Liver (tissue), 9 donors: Measurements from ENCODE around the gene UAP1. TPM values are rescaled to one million over a fixed set of nuclear protein-coding genes. Genes with fewer than 3 reads are reported as not detected.
"Not testable (repeated sequence)": the region's sequence is repeated elsewhere in the genome, so short reads cannot be mapped to it uniquely, and the experiment has no call there.

ENCODE experiments used
- DNase-seq: peaks from one replicate; pipeline ENCODE4 v3.0.0-alpha.2; 2017; ENCODE audit warnings: low spot score
- H3K27ac ChIP-seq, 2 donors: one replicate each; pipeline ENCODE4 v1.7.0; 2013; ENCODE audit warnings: inconsistent platforms in 2 of 2, low read length in 2 of 2, control low read depth in 1 of 2, low read depth in 1 of 2, mild to moderate bottlenecking in 1 of 2
- H3K27me3 ChIP-seq, 4 donors: one replicate each; pipeline versions ENCODE4 v1.6.1 to v1.7.0; 2013; ENCODE audit warnings: low read length in 3 of 4, inconsistent platforms in 1 of 4, mild to moderate bottlenecking in 1 of 4, moderate library complexity in 1 of 4; ENCODE audit not compliant: control insufficient read depth in 4 of 4, insufficient read depth in 4 of 4
- H3K36me3 ChIP-seq, 4 donors: one replicate each; pipeline versions ENCODE4 v1.6.1 to v1.7.0; 2013; ENCODE audit warnings: low read length in 3 of 4, mild to moderate bottlenecking in 3 of 4, low read depth in 1 of 4, moderate library complexity in 1 of 4; ENCODE audit not compliant: control insufficient read depth in 4 of 4, insufficient read depth in 3 of 4
- H3K4me1 ChIP-seq, 4 donors: one replicate each; pipeline versions ENCODE4 v1.6.1 to v1.7.0; 2013; ENCODE audit warnings: low read length in 3 of 4, mild to moderate bottlenecking in 3 of 4, moderate library complexity in 1 of 4; ENCODE audit not compliant: control insufficient read depth in 4 of 4, insufficient read depth in 4 of 4
- H3K4me3 ChIP-seq, 3 donors: one replicate each; pipeline versions ENCODE4 v1.6.1 to v1.7.0; 2013; ENCODE audit warnings: low read length in 3 of 3, control low read depth in 1 of 3, low read depth in 1 of 3, mild to moderate bottlenecking in 1 of 3
- H3K9ac ChIP-seq, 2 donors: one replicate each; pipeline ENCODE4 v1.7.0; 2013; ENCODE audit warnings: low read length in 2 of 2, mild to moderate bottlenecking in 2 of 2, moderate library complexity in 2 of 2, control low read depth in 1 of 2, low read depth in 1 of 2
- H3K9me3 ChIP-seq, 4 donors: one replicate each; pipeline versions ENCODE4 v1.6.1 to v1.7.0; 2013; ENCODE audit warnings: low read length in 3 of 4; ENCODE audit not compliant: control insufficient read depth in 4 of 4
- ATF3 ChIP-seq: IDR thresholded peaks from 2 replicates; pipeline ENCODE4 v1.6.1; 2016; ENCODE audit warnings: antibody characterized with exemption
- EGR1 ChIP-seq, 2 donors: IDR thresholded peaks; 2 replicates each; pipeline ENCODE4 v1.6.1; 2016 to 2018; ENCODE audit warnings: antibody characterized with exemption in 2 of 2, low read depth in 2 of 2
- FOXA1 ChIP-seq: IDR thresholded peaks from 2 replicates; pipeline ENCODE4 v1.6.1; 2016; ENCODE audit warnings: antibody characterized with exemption
- FOXA2 ChIP-seq: IDR thresholded peaks from 2 replicates; pipeline ENCODE4 v1.6.1; 2016; ENCODE audit warnings: antibody characterized with exemption
- GABPA ChIP-seq, 2 donors: IDR thresholded peaks in 1 of 2; conservative IDR thresholded peaks in 1 of 2; 2 replicates each; pipeline ENCODE4 v1.6.1; 2016; ENCODE audit warnings: antibody characterized with exemption in 2 of 2, mild to moderate bottlenecking in 1 of 2, moderate library complexity in 1 of 2
- HNF4A ChIP-seq, 2 donors: conservative IDR thresholded peaks; 2 replicates each; pipeline ENCODE4 v1.6.1; 2016; ENCODE audit warnings: antibody characterized with exemption in 2 of 2, mild to moderate bottlenecking in 2 of 2
- HNF4G ChIP-seq: IDR thresholded peaks from 2 replicates; pipeline ENCODE4 v1.6.1; 2016; ENCODE audit warnings: antibody characterized with exemption
- JUND ChIP-seq, 2 donors: IDR thresholded peaks; 2 replicates each; pipeline ENCODE4 v1.6.1; 2016; ENCODE audit warnings: antibody characterized with exemption in 2 of 2
- MAX ChIP-seq: IDR thresholded peaks from 2 replicates; pipeline ENCODE4 v1.6.1; 2016; ENCODE audit warnings: antibody characterized with exemption
- NR2F2 ChIP-seq: IDR thresholded peaks from 2 replicates; pipeline ENCODE4 v1.6.1; 2016; ENCODE audit warnings: antibody characterized with exemption
- RAD21 ChIP-seq, 2 donors: IDR thresholded peaks; 2 replicates each; pipeline ENCODE4 v1.6.1; 2016; ENCODE audit warnings: antibody characterized with exemption in 2 of 2, mild to moderate bottlenecking in 2 of 2
- RXRA ChIP-seq, 2 donors: IDR thresholded peaks; 2 replicates each; pipeline ENCODE4 v1.6.1; 2017 to 2018; ENCODE audit warnings: antibody characterized with exemption in 2 of 2, mild to moderate bottlenecking in 1 of 2
- TAF1 ChIP-seq: conservative IDR thresholded peaks from 2 replicates; pipeline ENCODE4 v1.6.1; 2016; ENCODE audit warnings: antibody characterized with exemption, mild to moderate bottlenecking
- YY1 ChIP-seq: IDR thresholded peaks from 2 replicates; pipeline ENCODE4 v1.6.1; 2016; ENCODE audit warnings: antibody characterized with exemption, mild to moderate bottlenecking
- WGBS: extraction: QIAGEN DNeasy Blood & Tissue Kit; methylation state at CpG from one replicate; pipeline ENCODE4 v1.1.7; 2013; 5-methylcytosine and 5-hydroxymethylcytosine counted together
- polyA plus RNA-seq, 2 donors: library from polyadenylated mRNA; stranded (reverse) in 1 of 2; unstranded in 1 of 2; fragments of 200-250 nt in 1 of 2; fragments of >200 nt in 1 of 2; fragmentation: Nextera tagmentation in 1 of 2; extraction: Ambion mirVana in 1 of 2; gene quantifications; one replicate each; pipeline versions ENCODE4 v1.2.1 to v1.2.3, GENCODE V29; 2013 to 2015
- total RNA-seq, 2 donors: library from RNA; depleted of rRNA; stranded (reverse); fragments of >200 nt; gene quantifications; one replicate each; pipeline ENCODE4 v1.2.3, GENCODE V29; 2014
- donor health status: healthy.
- donor health status: healthy.
- donor health status: healthy.
- donor health status: healthy.
- donor health status: healthy.

Gene UAP1
- total and polyA plus RNA-seq, 4 donors = 28.9 to 120 (median 51.7) TPM

- no peak for TF ChIP-seq MAX
- TF ChIP-seq FOXA1 = no peak
These were observed 18.8 kb downstream of the UAP1 start (continued) for GRCh38 chr1:162580308-162580707.

- H3K9me3 ChIP-seq, H3K27ac ChIP-seq, H3K9ac ChIP-seq, H3K27me3 ChIP-seq, H3K4me3 ChIP-seq, H3K4me1 ChIP-seq, DNase-seq: not testable (repeated sequence)
- WGBS = 82% methylated on average over 6 of the region's 6 CpGs
- H3K36me3 ChIP-seq = peaks cover 4 to 57% (median 30%) of the 10 kb centered on the region in 4 donors
- TF ChIP-seq HNF4A (conservative IDR thresholded peaks at IDR 0.05) = peak; percentile 44 to 54
These were observed 21.4 kb downstream of the UAP1 start for GRCh38 chr1:162582901-162583300.

- not testable (repeated sequence) for H3K27ac ChIP-seq, H3K27me3 ChIP-seq, H3K4me3 ChIP-seq, H3K9me3 ChIP-seq, DNase-seq, H3K9ac ChIP-seq, H3K4me1 ChIP-seq
- H3K36me3 ChIP-seq = peaks cover 0 to 63% (median 32%) of the 10 kb centered on the region in 4 donors
- 90% methylated on average over 4 of the region's 4 CpGs for WGBS
These were observed 23.6 kb downstream of the UAP1 start for GRCh38 chr1:162585101-162585500.

- H3K4me1 ChIP-seq = peaks cover 0 to 4% (median 0%) of the 10 kb centered on the region in 4 donors
- no peaks in the 10 kb centered on the region for H3K27me3 ChIP-seq
- DNase-seq = no peak
- H3K27ac ChIP-seq = no peak overlapping the region
- peaks cover 7 to 61% (median 29%) of the 10 kb centered on the region in 4 donors for H3K36me3 ChIP-seq
- H3K9me3 ChIP-seq = no peaks in the 10 kb centered on the region
- WGBS = 58% methylated on average over 6 of the region's 6 CpGs
- TF ChIP-seq HNF4A (conservative IDR thresholded peaks at IDR 0.05) (no peak), GABPA (IDR thresholded peaks at IDR 0.05 in 1 of 2, conservative IDR thresholded peaks at IDR 0.05 in 1 of 2) (no peak), RXRA (IDR thresholded peaks at IDR 0.05) (no peak), ATF3 (no peak), NR2F2 (no peak), FOXA2 (no peak), JUND (IDR thresholded peaks at IDR 0.05) (no peak), RAD21 (IDR thresholded peaks at IDR 0.05) (no peak), MAX (no peak), FOXA1 (no peak)
- H3K9ac ChIP-seq = no peak overlapping the region
- no peak overlapping the region for H3K4me3 ChIP-seq
These were observed 25.8 kb downstream of the UAP1 start for GRCh38 chr1:162587347-162587746.

- DNase-seq = no peak
- Histone ChIP-seq H3K9ac (no peak overlapping the region), H3K4me1 (peaks cover 0 to 4% (median 0%) of the 10 kb centered on the region in 4 donors), H3K9me3 (no peaks in the 10 kb centered on the region), H3K36me3 (peaks cover 9 to 65% (median 34%) of the 10 kb centered on the region in 4 donors), H3K27me3 (no peaks in the 10 kb centered on the region), H3K27ac (no peak overlapping the region), H3K4me3 (no peak overlapping the region)
- TF ChIP-seq EGR1 (IDR thresholded peaks at IDR 0.05; ENCODE audit: low read depth in 2 of 2) = no peak
- TF ChIP-seq YY1 = no peak
- TF ChIP-seq TAF1 = no peak
- TF ChIP-seq NR2F2 = no peak
- no peak for TF ChIP-seq JUND (IDR thresholded peaks at IDR 0.05)
- no peak for TF ChIP-seq FOXA2
- TF ChIP-seq FOXA1 = no peak
- TF ChIP-seq HNF4G = no peak
- no peak for TF ChIP-seq RAD21 (IDR thresholded peaks at IDR 0.05)
- no peak for TF ChIP-seq ATF3
- WGBS = 95% methylated on average over 5 of the region's 5 CpGs
These were observed 26.3 kb downstream of the UAP1 start for GRCh38 chr1:162587761-162588260.
